GM21390 (cell line): ENCODE data around the gene CTNND1.
"Not testable (repeated sequence)": the region's sequence is repeated elsewhere in the genome, so short reads cannot be mapped to it uniquely, and the experiment has no call there.

ENCODE experiments used
- ATAC-seq: cut with Tn5 transposase; IDR thresholded peaks from one replicate; pipeline ENCODE4 v1.9.1; 2021; ENCODE audit not compliant: unreplicated experiment

The CTNND1 gene, protein sequence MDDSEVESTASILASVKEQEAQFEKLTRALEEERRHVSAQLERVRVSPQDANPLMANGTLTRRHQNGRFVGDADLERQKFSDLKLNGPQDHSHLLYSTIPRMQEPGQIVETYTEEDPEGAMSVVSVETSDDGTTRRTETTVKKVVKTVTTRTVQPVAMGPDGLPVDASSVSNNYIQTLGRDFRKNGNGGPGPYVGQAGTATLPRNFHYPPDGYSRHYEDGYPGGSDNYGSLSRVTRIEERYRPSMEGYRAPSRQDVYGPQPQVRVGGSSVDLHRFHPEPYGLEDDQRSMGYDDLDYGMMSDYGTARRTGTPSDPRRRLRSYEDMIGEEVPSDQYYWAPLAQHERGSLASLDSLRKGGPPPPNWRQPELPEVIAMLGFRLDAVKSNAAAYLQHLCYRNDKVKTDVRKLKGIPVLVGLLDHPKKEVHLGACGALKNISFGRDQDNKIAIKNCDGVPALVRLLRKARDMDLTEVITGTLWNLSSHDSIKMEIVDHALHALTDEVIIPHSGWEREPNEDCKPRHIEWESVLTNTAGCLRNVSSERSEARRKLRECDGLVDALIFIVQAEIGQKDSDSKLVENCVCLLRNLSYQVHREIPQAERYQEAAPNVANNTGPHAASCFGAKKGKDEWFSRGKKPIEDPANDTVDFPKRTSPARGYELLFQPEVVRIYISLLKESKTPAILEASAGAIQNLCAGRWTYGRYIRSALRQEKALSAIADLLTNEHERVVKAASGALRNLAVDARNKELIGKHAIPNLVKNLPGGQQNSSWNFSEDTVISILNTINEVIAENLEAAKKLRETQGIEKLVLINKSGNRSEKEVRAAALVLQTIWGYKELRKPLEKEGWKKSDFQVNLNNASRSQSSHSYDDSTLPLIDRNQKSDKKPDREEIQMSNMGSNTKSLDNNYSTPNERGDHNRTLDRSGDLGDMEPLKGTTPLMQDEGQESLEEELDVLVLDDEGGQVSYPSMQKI

GRCh38 chr11:57761301-57762234, at the start of gene CTNND1:
CTNND1 (plus strand) TSS chr11:57761802; CDS start chr11:57791479, 29,677 bp downstream.
- peak; percentile 93 for ATAC-seq

DNA sequence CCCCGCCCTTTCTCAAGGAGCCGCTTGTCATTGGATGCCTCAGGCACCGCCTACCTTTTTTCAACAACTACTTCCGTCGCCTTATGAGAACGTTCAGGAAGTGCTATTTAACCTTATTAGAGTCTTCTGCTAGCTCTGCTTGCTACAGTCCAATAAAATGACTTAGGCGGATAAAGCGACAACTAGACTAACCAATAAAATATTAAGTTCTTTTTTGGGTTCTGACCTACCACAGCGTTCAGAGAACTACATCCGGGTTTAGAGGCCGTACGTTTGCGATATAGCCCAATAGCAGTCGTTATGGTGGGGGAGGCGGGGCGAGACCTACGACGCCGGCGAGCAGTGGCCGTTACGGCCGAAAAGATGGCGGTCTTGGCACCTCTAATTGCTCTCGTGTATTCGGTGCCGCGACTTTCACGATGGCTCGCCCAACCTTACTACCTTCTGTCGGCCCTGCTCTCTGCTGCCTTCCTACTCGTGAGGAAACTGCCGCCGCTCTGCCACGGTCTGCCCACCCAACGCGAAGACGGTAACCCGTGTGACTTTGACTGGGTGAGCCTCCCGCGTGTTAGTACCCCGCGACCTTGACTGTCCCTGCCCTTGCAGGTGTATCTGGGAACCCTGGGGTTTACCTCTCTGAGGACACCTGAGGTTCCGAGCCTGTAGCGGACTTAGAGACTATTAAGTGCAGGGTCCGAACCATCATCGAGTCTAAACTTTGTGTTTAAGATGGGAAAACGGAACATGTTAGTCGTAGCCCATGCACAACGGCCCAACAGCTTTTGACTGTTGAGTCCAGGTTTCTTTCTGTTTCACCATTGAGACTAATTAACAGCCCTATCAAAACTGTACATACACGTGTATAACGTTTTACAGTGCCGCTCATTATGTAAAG, 49.1 kb upstream of the CTNND1 start, which contains the start of gene TMX2:
TSS of gene TMX2 (plus strand) at position 338 of the 895 bp plus-strand sequence. CDS start at position 364, 26 bp downstream.
- peak; percentile 92 for ATAC-seq

DNA sequence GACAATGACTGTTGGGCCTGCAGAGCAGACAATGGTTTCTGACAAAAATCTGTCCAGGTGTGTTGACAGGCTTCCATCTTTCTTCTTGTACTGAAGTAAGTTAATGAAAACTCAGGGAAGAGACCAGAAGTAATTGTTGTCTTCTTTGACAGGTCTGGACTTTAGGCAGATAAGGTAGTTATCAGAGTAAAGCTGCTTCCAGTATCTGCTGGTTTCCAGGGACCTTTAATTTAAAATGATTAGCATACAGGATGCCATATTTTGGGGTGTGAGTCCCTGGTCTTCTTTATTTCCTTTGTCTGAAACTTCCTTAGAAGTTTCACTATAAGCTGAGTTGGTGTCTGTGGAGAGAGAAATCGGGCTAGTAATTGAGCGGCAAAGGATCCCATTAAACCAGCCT, 47.8 kb upstream of the CTNND1 start:
- no peak for ATAC-seq

DNA sequence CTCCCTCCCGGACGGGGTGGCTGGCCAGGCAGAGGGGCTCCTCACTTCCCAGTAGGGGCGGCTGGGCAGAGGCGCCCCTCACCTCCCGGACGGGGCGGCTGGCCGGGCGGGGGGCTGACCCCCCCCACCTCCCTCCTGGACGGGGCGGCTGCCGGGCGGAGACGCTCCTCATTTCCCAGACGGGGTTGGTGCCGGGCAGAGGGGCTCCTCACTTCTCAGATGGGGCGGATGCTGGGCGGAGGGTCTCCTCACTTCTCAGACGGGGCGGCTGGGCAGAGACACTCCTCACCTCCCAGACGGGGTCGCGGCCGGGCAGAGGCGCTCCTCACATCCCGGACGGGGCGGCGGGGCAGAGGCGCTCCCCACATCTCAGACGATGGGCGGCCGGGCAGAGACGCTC, 44.9 kb upstream of the CTNND1 start:
- ATAC-seq: not testable (repeated sequence)

GRCh38 chr11:57727185-57727584, 34.4 kb upstream of the CTNND1 start:
- ATAC-seq: no peak

DNA sequence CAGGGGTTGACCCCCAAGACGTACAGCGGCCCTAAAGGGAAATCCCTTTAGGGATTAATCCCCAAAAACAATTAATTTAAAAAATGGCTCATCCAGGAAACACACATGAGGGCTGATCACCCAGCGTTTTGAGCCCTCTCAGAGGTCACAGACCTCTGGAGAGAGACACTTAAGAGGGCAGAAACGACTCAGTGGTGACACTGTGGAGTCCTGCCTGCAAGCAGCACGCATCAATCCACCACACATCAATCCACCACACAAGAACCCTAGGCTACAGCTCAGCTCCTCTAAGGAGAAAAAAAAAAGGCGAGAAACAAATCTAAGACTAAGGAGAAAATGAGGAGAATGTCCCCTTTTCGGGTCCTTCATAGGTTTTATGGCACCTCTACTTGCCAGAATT, 32.8 kb upstream of the CTNND1 start:
- no peak for ATAC-seq

DNA sequence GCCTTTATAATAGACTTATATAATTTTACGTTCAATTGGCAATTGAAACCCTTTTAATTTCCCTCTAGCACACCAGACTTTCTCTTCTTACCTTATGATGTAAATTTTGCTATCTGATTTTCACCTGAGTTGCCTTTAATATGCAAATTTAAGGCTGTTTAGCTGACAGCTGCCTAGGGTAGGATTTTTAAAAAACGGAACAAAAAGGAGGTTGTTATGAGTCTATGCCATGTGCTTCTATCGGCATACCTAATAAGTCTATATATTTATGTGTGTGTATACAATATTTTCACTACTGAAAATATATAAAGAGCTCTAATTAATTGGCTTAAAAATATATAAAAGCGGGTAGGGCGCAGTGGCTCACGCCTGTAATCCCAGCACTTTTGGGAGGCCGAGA, 32.1 kb upstream of the CTNND1 start:
- ATAC-seq: no peak

- ATAC-seq: no peak
These were observed 28.9 kb upstream of the CTNND1 start for GRCh38 chr11:57732661-57733060.

DNA sequence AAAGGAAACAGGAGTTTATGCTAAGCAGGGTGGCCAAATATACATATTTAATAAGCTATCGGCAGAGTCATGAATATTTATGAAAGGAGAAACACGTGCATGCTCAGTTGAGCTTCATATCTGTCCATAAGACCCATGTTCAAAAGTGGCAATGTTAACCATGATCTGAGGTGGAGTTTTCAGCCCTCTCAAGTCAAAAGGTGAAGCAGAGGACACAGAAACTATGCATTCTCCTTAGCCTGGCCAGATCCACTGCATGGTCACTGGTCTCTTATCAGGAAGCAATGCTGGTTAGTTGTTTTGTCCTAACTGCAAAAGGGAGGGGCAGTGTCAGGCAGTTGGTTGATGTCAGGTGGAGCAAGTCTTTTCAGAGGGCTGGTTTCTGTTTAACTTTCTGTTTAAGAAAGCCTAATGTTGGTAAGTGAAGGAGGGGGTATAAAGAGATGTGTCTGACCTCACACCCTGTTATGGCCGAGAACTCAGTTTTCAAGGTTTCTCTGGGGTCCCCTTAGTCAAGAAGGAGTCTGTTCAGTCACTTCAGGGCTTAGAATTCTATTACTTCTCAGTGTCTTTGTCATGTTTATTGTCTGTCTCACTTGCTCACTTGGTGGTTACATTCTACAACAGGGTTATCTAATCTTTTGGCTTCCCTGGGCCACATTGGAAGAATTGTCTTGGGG, 25.8 kb upstream of the CTNND1 start:
- no peak for ATAC-seq

- ATAC-seq: peak; percentile 88
These were observed 20.2 kb upstream of the CTNND1 start, which contains the start of gene SELENOH for GRCh38 chr11:57741132-57742086. SELENOH (plus strand) TSS chr11:57741491; CDS start chr11:57741596, 105 bp downstream.

DNA sequence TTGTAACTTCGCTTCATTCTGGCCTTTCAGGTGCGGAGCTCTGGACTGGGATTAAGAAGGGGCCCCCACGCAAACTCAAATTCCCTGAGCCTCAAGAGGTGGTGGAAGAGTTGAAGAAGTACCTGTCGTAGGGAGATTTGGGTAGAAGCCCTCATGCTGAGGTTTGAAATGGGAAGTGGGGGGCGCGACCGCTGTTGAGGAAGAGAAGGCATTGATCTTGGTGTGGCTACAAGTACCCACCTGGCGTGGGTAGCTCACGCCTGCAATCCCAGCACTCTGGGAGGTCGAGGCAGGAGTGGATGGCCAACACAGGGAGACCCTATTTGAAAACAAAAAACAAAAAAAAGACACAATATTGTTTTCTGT, 19.5 kb upstream of the CTNND1 start:
- no peak for ATAC-seq

GRCh38 chr11:57744357-57744756, 17.2 kb upstream of the CTNND1 start:
- ATAC-seq: no peak

- ATAC-seq: no peak
These were observed 16.4 kb upstream of the CTNND1 start for GRCh38 chr11:57745206-57745605.

DNA sequence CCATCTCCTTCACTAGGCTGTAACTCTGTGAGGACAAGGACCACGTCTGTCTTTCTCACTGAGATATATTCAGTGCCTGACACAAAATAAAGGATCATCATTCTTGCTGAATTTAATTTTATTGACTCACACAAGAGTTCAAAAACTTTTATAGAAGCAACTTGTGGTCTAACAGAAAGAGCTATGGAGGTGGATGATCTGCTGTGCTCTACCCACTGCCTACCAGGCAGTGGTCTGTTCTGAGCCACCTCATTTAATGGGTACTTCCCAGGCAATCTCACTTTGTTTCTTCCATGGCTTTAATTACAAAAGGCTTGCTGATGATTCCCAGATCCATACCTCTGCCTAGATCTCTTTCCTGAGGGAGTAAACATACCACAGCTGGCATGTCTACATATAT, 14.7 kb upstream of the CTNND1 start:
- no peak for ATAC-seq

- ATAC-seq: no peak
These were observed 10.4 kb upstream of the CTNND1 start for GRCh38 chr11:57751176-57751575.

DNA sequence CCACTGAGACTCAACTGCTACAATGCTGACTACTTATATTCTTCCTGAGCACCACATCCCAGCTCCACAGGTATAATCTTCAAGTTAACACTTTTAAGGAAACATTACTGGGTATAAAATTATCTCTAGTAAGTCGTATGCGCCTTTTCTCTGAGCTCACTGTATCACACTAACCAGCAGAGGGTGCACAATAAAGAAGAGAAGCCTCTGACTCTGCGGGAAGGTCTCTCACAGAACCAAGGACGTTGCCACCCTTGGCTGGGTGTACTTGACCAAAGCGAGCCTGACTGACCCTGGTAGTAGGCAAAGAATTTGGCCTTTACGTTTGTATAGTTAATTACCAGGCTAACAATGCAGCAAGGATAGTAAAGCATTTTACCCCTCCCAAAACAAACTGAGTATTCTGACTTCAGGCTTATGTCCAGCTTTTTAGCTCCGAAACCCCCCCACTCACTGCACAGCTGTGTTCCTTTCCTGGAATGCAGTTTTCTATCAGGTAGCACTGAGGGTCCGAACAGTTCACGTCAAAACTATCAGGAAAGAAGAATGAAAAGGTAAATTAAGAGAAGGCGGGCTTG, 9.8 kb upstream of the CTNND1 start, which contains the start of gene BTBD18:
TSS of gene BTBD18 (minus strand) at position 144 of the 578 bp plus-strand sequence. CDS start 631 bp downstream, outside the sequence.
- no peak for ATAC-seq

DNA sequence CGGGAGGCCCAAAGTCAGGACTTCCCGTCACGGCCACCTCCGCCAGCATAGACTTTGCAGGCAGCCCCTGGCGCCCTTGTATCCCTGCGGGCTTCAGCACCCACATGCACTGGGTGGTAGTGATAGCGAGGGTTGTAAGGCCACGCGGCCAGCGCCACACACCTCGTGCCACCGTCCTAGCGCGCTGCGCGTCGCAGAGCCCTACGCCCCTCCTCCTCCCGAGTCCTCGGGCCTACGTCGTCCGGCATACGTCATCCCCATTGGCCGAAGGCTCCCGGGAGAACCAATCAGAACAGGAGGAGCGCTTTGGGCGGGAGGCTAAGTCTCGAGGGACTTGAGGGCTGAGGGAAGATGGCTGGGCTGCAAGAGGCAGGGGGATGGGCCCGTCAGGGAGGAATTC, 8.6 kb upstream of the CTNND1 start:
- no peak for ATAC-seq
